ENCODE results near the gene PDE6B.

Gene PDE6B

GRCh38 chr4:677431-678293 lies 52.3 kb downstream of the PDE6B start:
- no peak for TF ChIP-seq SIN3A (IDR thresholded peaks at IDR 0.05; ENCODE audit: borderline replicate concordance, insufficient read depth, low read length)
- no peak for TF ChIP-seq REST (IDR thresholded peaks at IDR 0.05; ENCODE audit: insufficient read depth in 1 of 2, low read depth in 2 of 2, low read length in 2 of 2)

- no peak for TF ChIP-seq POLR2AphosphoS5 (IDR thresholded peaks at IDR 0.05; ENCODE audit: low read depth, low read length)
- TF ChIP-seq TAF1 (IDR thresholded peaks at IDR 0.05; ENCODE audit: borderline replicate concordance, insufficient read depth, low read length): no peak
- TF ChIP-seq REST (IDR thresholded peaks at IDR 0.05; ENCODE audit: insufficient read depth in 1 of 2, low read depth in 2 of 2, low read length in 2 of 2): no peak
- TF ChIP-seq SIN3A (IDR thresholded peaks at IDR 0.05; ENCODE audit: borderline replicate concordance, insufficient read depth, low read length): no peak
- no peak for TF ChIP-seq FOXP2 (optimal IDR thresholded peaks at IDR 0.05; ENCODE audit: borderline replicate concordance, extremely low read depth, extremely low read length, insufficient read depth)
Measured at GRCh38 chr4:678331-679103, 53.1 kb downstream of the PDE6B start.

GRCh38 chr4:679104-679481 lies 53.7 kb downstream of the PDE6B start:
- TF ChIP-seq POLR2AphosphoS5 (IDR thresholded peaks at IDR 0.05; ENCODE audit: low read depth, low read length): no peak
- no peak for TF ChIP-seq FOXP2 (optimal IDR thresholded peaks at IDR 0.05; ENCODE audit: borderline replicate concordance, extremely low read depth, extremely low read length, insufficient read depth)
- no peak for TF ChIP-seq TAF1 (IDR thresholded peaks at IDR 0.05; ENCODE audit: borderline replicate concordance, insufficient read depth, low read length)
- no peak for TF ChIP-seq SIN3A (IDR thresholded peaks at IDR 0.05; ENCODE audit: borderline replicate concordance, insufficient read depth, low read length)
- no peak for TF ChIP-seq REST (IDR thresholded peaks at IDR 0.05; ENCODE audit: insufficient read depth in 1 of 2, low read depth in 2 of 2, low read length in 2 of 2)

GRCh38 chr4:679629-680028 lies 54.3 kb downstream of the PDE6B start:
- TF ChIP-seq SIN3A (IDR thresholded peaks at IDR 0.05; ENCODE audit: borderline replicate concordance, insufficient read depth, low read length) (no peak), TAF1 (IDR thresholded peaks at IDR 0.05; ENCODE audit: borderline replicate concordance, insufficient read depth, low read length) (no peak)

GRCh38 chr4:680091-680490 lies 54.7 kb downstream of the PDE6B start:
- TF ChIP-seq TAF1 (IDR thresholded peaks at IDR 0.05; ENCODE audit: borderline replicate concordance, insufficient read depth, low read length) (no peak), SIN3A (IDR thresholded peaks at IDR 0.05; ENCODE audit: borderline replicate concordance, insufficient read depth, low read length) (no peak), FOXP2 (optimal IDR thresholded peaks at IDR 0.05; ENCODE audit: borderline replicate concordance, extremely low read depth, extremely low read length, insufficient read depth) (no peak), REST (IDR thresholded peaks at IDR 0.05; ENCODE audit: insufficient read depth in 1 of 2, low read depth in 2 of 2, low read length in 2 of 2) (no peak), POLR2AphosphoS5 (IDR thresholded peaks at IDR 0.05; ENCODE audit: low read depth, low read length) (no peak)
